ENCODE data around the gene CLNK. TPM values are rescaled to one million over a fixed set of nuclear protein-coding genes. Genes with fewer than 3 reads are reported as not detected.
"Not testable (repeated sequence)": the region's sequence is repeated elsewhere in the genome, so short reads cannot be mapped to it uniquely, and the experiment has no call there.

CLNK gene
- total RNA-seq, 1 donor from 2014 or later = under 0.01 TPM

DNA sequence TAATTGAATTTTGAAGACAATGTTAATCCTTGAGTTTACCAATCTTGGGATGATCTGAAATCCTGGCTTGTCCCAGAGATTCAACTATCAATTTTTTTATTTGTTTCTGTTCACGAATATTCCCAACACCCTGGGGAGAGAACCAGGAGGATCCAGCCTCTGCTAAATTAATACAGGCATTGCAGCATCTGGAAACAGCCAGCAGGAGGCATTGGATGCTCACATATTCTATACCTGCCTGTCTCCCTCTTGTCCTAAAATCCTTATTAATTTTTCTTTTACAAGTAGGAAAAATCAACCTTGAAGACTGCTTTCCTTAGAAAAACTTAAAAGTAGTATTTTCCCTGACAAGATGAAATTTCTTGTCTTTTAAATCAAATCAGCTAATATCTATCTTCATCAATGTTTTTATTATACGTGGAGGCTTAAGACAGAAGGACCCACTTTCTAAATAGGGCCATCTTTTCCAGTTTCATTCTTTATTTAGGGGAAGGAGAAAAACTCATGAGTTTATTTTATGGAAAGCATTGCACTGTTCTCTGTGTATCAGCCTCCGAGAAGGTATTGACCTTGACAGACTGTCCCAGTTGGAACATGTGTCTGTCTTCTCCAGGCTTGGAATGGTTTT is 102.4 kb downstream of the CLNK start:
- DNase-seq (ENCODE audit: extremely low read depth, low read depth, low spot score) = peak; percentile 41

- DNase-seq (ENCODE audit: extremely low read depth, low read depth, low spot score) = no peak
These were observed 103.5 kb downstream of the CLNK start for GRCh38 chr4:10581022-10581421.

- DNase-seq (ENCODE audit: extremely low read depth, low read depth, low spot score) = no peak
These were observed 104.9 kb downstream of the CLNK start for GRCh38 chr4:10579648-10580047.

GRCh38 chr4:10577508-10578426 is 106.8 kb downstream of the CLNK start:
- no peak for DNase-seq (ENCODE audit: extremely low read depth, low read depth, low spot score)

- DNase-seq (ENCODE audit: extremely low read depth, low read depth, low spot score) = no peak
These were observed 107.5 kb downstream of the CLNK start for GRCh38 chr4:10577018-10577417.

DNA sequence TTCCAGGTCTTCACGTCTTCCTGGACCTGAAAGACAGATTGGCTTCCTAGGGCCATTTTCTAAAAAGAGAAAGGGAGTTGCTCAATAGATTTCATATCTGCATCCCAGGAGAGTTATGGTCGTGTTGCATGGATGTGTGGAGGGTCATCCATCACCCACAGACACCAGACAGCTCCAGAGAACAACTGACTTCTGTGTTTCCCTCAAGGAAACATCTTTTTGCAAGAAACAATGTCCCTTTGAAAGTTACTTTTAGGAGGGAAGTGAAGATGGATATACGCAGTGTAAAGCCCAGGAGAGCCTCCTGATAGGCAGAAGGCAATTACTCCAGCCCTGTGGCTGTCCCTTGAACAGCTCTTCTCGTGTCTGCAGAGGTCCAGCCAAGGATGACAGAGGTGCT is 108.3 kb downstream of the CLNK start:
- DNase-seq (ENCODE audit: extremely low read depth, low read depth, low spot score) = no peak

DNA sequence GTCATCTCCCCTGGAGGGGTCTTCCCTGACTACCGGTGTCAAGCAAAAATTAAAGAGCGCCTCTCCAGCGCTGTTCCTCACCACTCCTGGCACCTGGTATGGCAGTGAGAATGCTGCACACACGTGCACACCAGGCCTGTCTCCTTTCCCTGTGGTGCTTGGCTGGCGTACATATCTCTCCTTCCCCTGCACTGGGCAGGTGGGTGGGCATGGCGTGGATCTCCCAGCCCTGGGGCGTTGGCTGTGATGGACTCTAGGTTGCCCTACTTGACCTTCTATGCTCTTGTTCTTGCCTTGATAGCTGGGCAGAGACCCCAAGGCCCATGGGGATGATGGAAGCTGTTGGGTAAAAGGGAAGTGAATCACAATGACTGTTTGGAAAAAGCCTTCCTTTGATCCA is 109.2 kb downstream of the CLNK start:
- no peak for DNase-seq (ENCODE audit: extremely low read depth, low read depth, low spot score)

GRCh38 chr4:10574553-10574952 is 110.0 kb downstream of the CLNK start:
- DNase-seq (ENCODE audit: extremely low read depth, low read depth, low spot score) = not testable (repeated sequence)

GRCh38 chr4:10571909-10572308 is 112.7 kb downstream of the CLNK start:
- no peak for DNase-seq (ENCODE audit: extremely low read depth, low read depth, low spot score)

DNA sequence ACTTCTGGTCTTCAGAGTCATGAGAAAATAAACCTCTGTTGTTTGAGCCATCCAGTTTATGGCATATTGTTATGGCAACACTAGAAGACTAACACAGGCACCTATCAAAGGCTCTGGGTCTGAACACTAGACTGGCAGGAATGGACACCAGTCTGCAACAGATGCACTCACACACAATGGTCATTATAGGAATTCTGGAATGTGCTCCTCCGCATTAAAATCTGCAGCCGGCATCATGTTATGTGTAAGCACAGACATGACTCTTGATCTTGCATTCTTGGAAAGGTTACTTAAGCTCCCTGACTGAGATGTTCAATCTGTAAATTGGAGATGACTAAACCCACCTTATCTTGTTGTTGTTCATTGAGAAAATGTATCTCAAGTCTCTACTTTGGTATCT is 115.1 kb downstream of the CLNK start:
- no peak for DNase-seq (ENCODE audit: extremely low read depth, low read depth, low spot score)

GRCh38 chr4:10567766-10568165 is 116.8 kb downstream of the CLNK start:
- no peak for DNase-seq (ENCODE audit: extremely low read depth, low read depth, low spot score)

GRCh38 chr4:10565166-10565780 is 119.3 kb downstream of the CLNK start:
- no peak for DNase-seq (ENCODE audit: extremely low read depth, low read depth, low spot score)

GRCh38 chr4:10554694-10555093 is 129.9 kb downstream of the CLNK start:
- peak; percentile 56 for DNase-seq (ENCODE audit: extremely low read depth, low read depth, low spot score)

GRCh38 chr4:10554121-10554520 is 130.4 kb downstream of the CLNK start:
- DNase-seq (ENCODE audit: extremely low read depth, low read depth, low spot score) = no peak

GRCh38 chr4:10552591-10553280 is 131.8 kb downstream of the CLNK start:
- no peak for DNase-seq (ENCODE audit: extremely low read depth, low read depth, low spot score)

- no peak for DNase-seq (ENCODE audit: extremely low read depth, low read depth, low spot score)
These were observed 148.7 kb downstream of the CLNK start for GRCh38 chr4:10535912-10536311.

DNA sequence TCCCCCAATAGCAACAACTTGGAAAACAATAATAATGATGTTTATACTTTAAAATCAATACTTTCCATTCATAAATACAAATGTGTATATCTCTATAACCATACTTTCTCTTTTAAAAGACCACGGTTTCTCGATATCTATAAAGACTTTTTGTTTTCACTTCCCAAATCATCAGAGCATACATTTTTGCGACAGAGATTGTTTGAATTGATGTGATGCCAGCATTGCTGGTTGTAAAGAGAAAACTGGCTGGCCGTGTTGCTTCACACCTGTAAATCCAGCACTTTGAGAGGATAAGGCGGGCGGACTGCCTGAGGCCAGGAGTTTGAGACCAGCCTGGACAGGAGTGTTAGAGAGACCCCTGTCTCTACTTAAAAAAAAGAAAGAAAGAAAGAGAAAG is 149.7 kb downstream of the CLNK start:
- no peak for DNase-seq (ENCODE audit: extremely low read depth, low read depth, low spot score)

- no peak for DNase-seq (ENCODE audit: extremely low read depth, low read depth, low spot score)
These were observed 152.4 kb downstream of the CLNK start for GRCh38 chr4:10532155-10532554.

DNA sequence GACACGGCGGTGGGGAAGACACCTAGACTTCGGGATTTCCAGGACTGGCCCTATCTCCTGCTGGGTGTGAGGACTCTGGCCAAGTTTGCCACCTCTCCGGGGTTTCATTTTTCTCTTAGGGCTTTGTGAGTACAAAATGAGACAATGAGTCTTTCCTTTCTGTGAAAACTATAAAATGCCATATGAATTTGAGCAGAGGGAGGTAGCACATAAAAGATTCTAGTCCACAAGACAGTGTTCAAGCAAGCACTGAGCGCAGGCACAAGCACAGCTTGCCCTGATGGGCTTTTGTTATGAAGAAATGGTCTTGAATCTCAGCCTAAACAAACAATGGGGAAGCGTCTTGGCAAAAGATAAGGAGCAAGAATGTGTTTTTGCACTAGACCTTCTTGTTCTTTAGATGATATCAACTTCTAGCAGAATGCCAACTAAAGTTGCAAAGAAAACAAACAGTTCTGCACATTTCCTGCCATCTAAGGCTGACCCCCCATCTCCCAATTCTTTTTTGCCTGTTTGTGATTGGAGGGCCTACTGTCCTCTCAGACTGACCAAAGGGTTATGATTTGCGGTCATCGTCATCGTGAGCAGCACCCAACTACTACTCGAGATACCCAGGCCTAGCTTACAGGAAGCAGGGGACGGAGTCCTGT is 154.3 kb downstream of the CLNK start:
- DNase-seq (ENCODE audit: extremely low read depth, low read depth, low spot score) = peak; percentile 95

GRCh38 chr4:10529291-10530136 is 155.1 kb downstream of the CLNK start:
- DNase-seq (ENCODE audit: extremely low read depth, low read depth, low spot score) = peak; percentile 47
